Testis (tissue), 3 donors: ENCODE data around the gene SDK1. TPM values are rescaled to one million over a fixed set of nuclear protein-coding genes. Genes with fewer than 3 reads are reported as not detected.

Experiments
- DNase-seq: peaks from one replicate; pipeline ENCODE4 v3.0.0-alpha.2; 2019
- H3K27ac ChIP-seq, 2 donors: fragments of 200-600 bp; sonication (generic); one replicate each; pipeline ENCODE4 v1.5.1; 2019
- H3K27me3 ChIP-seq: fragments of 200-600 bp; sonication (generic); one replicate; pipeline ENCODE4 v1.5.1; 2019
- H3K36me3 ChIP-seq: fragments of 200-600 bp; sonication (generic); one replicate; pipeline ENCODE4 v1.5.1; 2017; ENCODE audit warnings: low read depth; ENCODE audit errors: missing control alignments
- H3K4me1 ChIP-seq: fragments of 200-600 bp; sonication (generic); one replicate; pipeline ENCODE4 v1.5.1; 2019
- H3K4me3 ChIP-seq, 2 donors: fragments of 200-600 bp; sonication (generic); one replicate each; pipeline ENCODE4 v1.5.1; 2017 to 2019
- H3K9me3 ChIP-seq: fragments of 200-600 bp; sonication (generic); one replicate; pipeline ENCODE4 v1.5.1; 2017
- POLR2A ChIP-seq: fragments of 450-650 bp; IDR thresholded peaks from one replicate; pipeline ENCODE4 v1.6.1; 2017; ENCODE audit warnings: antibody characterized with exemption, mild to moderate bottlenecking, moderate library complexity
- WGBS, 2 donors: methylation state at CpG; one replicate each; pipeline ENCODE4 v1.1.5; 2018; 5-methylcytosine and 5-hydroxymethylcytosine counted together
- intact Hi-C: fragments of 100-400 bp; cut with DNase I; formaldehyde crosslinking; loops from one replicate; pipeline ENCODE4 v1.15.1; 2023; ENCODE audit warnings: low total_unique reads
- polyA plus RNA-seq: library from polyadenylated mRNA; stranded (reverse); fragments of 350-450 nt; fragmentation: Illumina TruSeq; extraction: RNeasy Lipid Tissue Mini Kit (QIAGEN cat#74804); gene quantifications from one replicate; pipeline ENCODE4 v1.2.3, GENCODE V29; 2014; ENCODE audit warnings: low read depth, low replicate concordance; ENCODE audit not compliant: insufficient read depth
- total RNA-seq, 2 donors: library from RNA; depleted of rRNA; stranded (reverse); fragments of >200 nt; gene quantifications; one replicate each; pipeline ENCODE4 v1.2.3, GENCODE V29; 2016
- TF ChIP-seq, protein P1 (sequence below), 3 experiments: fragments of 450-650 bp in 2 of 3; fragments of 200-600 bp in 1 of 3; sonication (generic) in 1 of 3; IDR thresholded peaks; one replicate each; pipeline ENCODE4 v1.5.1; 2016 to 2019; ENCODE audit warnings: antibody characterized with exemption in 3 of 3, mild to moderate bottlenecking in 2 of 3, moderate library complexity in 1 of 3

Gene SDK1
- total and polyA plus RNA-seq, 3 donors from 2014 or later, result 20.0 to 36.2 (median 24.9) TPM

- WGBS, 2 donors, result 92 to 95% methylated on average over 12 of the region's 12 CpGs
- intact Hi-C loops, result no loop called here
- no peak for DNase-seq
- Histone ChIP-seq H3K27ac (no peak overlapping the region), H3K4me1 (no peaks in the 10 kb centered on the region), H3K4me3 (no peak overlapping the region), H3K27me3 (no peaks in the 10 kb centered on the region), H3K36me3 (no peaks in the 10 kb centered on the region), H3K9me3 (no peaks in the 10 kb centered on the region)
- TF ChIP-seq POLR2A, result no peak
- TF ChIP-seq, protein P1, sequence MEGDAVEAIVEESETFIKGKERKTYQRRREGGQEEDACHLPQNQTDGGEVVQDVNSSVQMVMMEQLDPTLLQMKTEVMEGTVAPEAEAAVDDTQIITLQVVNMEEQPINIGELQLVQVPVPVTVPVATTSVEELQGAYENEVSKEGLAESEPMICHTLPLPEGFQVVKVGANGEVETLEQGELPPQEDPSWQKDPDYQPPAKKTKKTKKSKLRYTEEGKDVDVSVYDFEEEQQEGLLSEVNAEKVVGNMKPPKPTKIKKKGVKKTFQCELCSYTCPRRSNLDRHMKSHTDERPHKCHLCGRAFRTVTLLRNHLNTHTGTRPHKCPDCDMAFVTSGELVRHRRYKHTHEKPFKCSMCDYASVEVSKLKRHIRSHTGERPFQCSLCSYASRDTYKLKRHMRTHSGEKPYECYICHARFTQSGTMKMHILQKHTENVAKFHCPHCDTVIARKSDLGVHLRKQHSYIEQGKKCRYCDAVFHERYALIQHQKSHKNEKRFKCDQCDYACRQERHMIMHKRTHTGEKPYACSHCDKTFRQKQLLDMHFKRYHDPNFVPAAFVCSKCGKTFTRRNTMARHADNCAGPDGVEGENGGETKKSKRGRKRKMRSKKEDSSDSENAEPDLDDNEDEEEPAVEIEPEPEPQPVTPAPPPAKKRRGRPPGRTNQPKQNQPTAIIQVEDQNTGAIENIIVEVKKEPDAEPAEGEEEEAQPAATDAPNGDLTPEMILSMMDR (IDR thresholded peaks at IDR 0.05), result no peak
Measured at GRCh38 chr7:4025210-4025609, 724.2 kb downstream of the SDK1 start.

DNA sequence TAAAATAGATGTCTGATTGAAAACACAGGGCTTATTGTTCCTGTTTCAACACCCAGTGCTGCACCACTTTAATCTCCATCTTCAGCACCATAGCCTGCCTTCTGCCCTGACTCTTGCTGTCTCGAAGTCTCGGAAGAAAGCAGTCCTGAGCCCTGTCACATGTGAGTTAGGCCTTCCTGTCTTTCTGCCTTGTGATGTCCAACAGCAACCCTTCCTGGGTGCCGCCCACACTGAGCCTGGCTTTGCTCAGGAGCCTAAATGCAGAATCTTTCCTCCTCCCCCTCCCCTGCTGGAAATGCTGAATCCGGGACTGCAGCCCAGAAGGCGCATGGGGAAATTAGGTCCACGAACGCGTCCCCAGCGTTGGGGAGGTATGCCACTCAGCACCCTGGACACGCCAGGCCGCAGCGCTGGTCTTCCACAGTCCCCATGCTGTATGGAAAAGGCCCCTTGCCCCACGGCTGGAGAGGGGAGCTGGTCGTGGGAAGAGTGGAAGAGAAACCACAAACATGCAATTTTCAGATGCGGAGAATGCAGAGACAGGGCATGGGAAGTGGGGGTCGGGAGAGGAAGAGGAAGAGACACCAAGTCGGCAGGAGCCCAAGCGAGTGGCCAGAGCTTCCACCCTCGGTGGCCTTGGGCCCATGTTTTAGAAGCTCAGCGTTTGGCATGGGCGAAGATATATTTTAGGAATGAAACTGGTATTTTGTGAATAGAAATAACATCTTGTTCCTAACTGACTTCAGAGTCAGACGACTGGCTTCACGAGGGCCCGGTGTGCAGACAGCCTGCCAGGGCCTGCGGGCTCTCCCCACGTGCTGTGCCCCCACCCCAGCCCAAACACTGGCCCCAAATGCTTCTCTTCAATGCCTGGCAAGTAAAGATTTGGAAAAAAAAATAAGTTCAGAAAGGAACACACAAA is 724.9 kb downstream of the SDK1 start:
- no peaks in the 10 kb centered on the region for H3K4me1 ChIP-seq
- 79 to 86% methylated on average over 25 to 26 of the region's 26 CpGs for WGBS, 2 donors
- H3K4me3 ChIP-seq, result no peak overlapping the region
- no peak for TF ChIP-seq POLR2A
- TF ChIP-seq, protein P1 (IDR thresholded peaks at IDR 0.05), result no peak
- no peak for DNase-seq
- no peaks in the 10 kb centered on the region for H3K36me3 ChIP-seq
- intact Hi-C loops, result no loop called here
- H3K27ac ChIP-seq, result no peak overlapping the region
- no peaks in the 10 kb centered on the region for H3K27me3 ChIP-seq
- no peaks in the 10 kb centered on the region for H3K9me3 ChIP-seq

GRCh38 chr7:4026941-4027486 is 726.0 kb downstream of the SDK1 start:
- WGBS, 2 donors, result 85 to 94% methylated on average over 10 of the region's 10 CpGs
- intact Hi-C loops, result no loop called here
- DNase-seq, result no peak

GRCh38 chr7:4028221-4028620 is 727.2 kb downstream of the SDK1 start:
- Histone ChIP-seq H3K27ac (no peak overlapping the region), H3K4me1 (no peaks in the 10 kb centered on the region), H3K36me3 (no peaks in the 10 kb centered on the region), H3K27me3 (no peaks in the 10 kb centered on the region), H3K4me3 (no peak overlapping the region), H3K9me3 (no peaks in the 10 kb centered on the region)
- WGBS, 2 donors, result 84 to 87% methylated on average over 4 of the region's 4 CpGs
- TF ChIP-seq, protein P1 (IDR thresholded peaks at IDR 0.05), result no peak
- no peak for DNase-seq
- intact Hi-C loops, result no loop called here

More at GRCh38 chr7:4026941-4027486, 726.0 kb downstream of the SDK1 start:
- TF ChIP-seq POLR2A, result no peak
- TF ChIP-seq, protein P1 (IDR thresholded peaks at IDR 0.05), result no peak
- Histone ChIP-seq H3K36me3 (no peaks in the 10 kb centered on the region), H3K4me3 (no peak overlapping the region), H3K27me3 (no peaks in the 10 kb centered on the region), H3K9me3 (no peaks in the 10 kb centered on the region), H3K27ac (no peak overlapping the region), H3K4me1 (no peaks in the 10 kb centered on the region)
